Neuronal stem cell (in vitro differentiated cells): ENCODE data around the gene USP9X.

ENCODE experiments used
- DNase-seq: peaks from one replicate; pipeline ENCODE4 v3.0.0-alpha.2; 2013; ENCODE audit warnings: low spot score
- H2AFZ ChIP-seq: one replicate; pipeline ENCODE4 v1.6.1; 2013; ENCODE audit warnings: mild to moderate bottlenecking, low read length, inconsistent platforms
- H2AK5ac ChIP-seq: 2 replicates; pipeline ENCODE4 v1.6.1; 2013; ENCODE audit warnings: low read depth, mild to moderate bottlenecking, inconsistent platforms, low read length, moderate library complexity, mixed read lengths
- H2BK120ac ChIP-seq: 2 replicates; pipeline ENCODE4 v1.6.1; 2013; ENCODE audit warnings: low read depth, mild to moderate bottlenecking, inconsistent platforms, low read length, moderate library complexity, mixed read lengths
- H2BK12ac ChIP-seq: one replicate; pipeline ENCODE4 v1.6.1; 2013; ENCODE audit warnings: low read length, inconsistent platforms
- H2BK15ac ChIP-seq: 2 replicates; pipeline ENCODE4 v1.6.1; 2013; ENCODE audit warnings: mild to moderate bottlenecking, low read length, inconsistent platforms, mixed read lengths
- H2BK5ac ChIP-seq: one replicate; pipeline ENCODE4 v1.6.1; 2013; ENCODE audit warnings: inconsistent platforms, mild to moderate bottlenecking, low read length, moderate library complexity
- H3K14ac ChIP-seq: one replicate; pipeline ENCODE4 v1.6.1; 2013; ENCODE audit warnings: low read length, inconsistent platforms
- H3K18ac ChIP-seq: 2 replicates; pipeline ENCODE4 v1.6.1; 2013; ENCODE audit warnings: low read length, inconsistent platforms
- H3K23ac ChIP-seq: 2 replicates; pipeline ENCODE4 v1.6.1; 2013; ENCODE audit warnings: low read depth, mild to moderate bottlenecking, mixed read lengths, low read length, inconsistent platforms; ENCODE audit not compliant: poor library complexity
- H3K27ac ChIP-seq: replicated peaks from 3 replicates; pipeline ENCODE4 v1.5.1; 2013; ENCODE audit warnings: low read length, inconsistent platforms
- H3K27me3 ChIP-seq, 3 experiments: 2 replicates each; pipeline ENCODE4 v1.6.1; 2013; ENCODE audit warnings: low read length in 3 of 3, mild to moderate bottlenecking in 2 of 3, inconsistent platforms in 1 of 3, low read depth in 1 of 3, mixed read lengths in 1 of 3, moderate library complexity in 1 of 3; ENCODE audit not compliant: control insufficient read depth in 3 of 3, insufficient read depth in 3 of 3
- H3K36me3 ChIP-seq, 2 donors: replicated peaks in 1 of 2; 2 replicates each; pipeline ENCODE4 v1.6.1; 2013; ENCODE audit warnings: low read length in 2 of 2; ENCODE audit not compliant: control insufficient read depth in 2 of 2, insufficient read depth in 2 of 2
- H3K4ac ChIP-seq: 2 replicates; pipeline ENCODE4 v1.6.1; 2013; ENCODE audit warnings: inconsistent platforms, mild to moderate bottlenecking, low read length, moderate library complexity
- H3K4me1 ChIP-seq, 2 donors: 1 replicate in 1 of 2; 2 replicates in 1 of 2; pipeline ENCODE4 v1.6.1; 2013; ENCODE audit warnings: low read length in 2 of 2, low read depth in 1 of 2; ENCODE audit not compliant: control insufficient read depth in 2 of 2, insufficient read depth in 1 of 2
- H3K4me2 ChIP-seq: one replicate; pipeline ENCODE4 v1.6.1; 2013; ENCODE audit warnings: mild to moderate bottlenecking, low read length, inconsistent platforms; ENCODE audit not compliant: insufficient read depth, poor library complexity, severe bottlenecking
- H3K4me3 ChIP-seq, 2 donors: 2 replicates each; pipeline ENCODE4 v1.5.1; 2013; ENCODE audit warnings: low read length in 2 of 2, mild to moderate bottlenecking in 2 of 2, inconsistent platforms in 1 of 2, moderate library complexity in 1 of 2
- H3K79me1 ChIP-seq: one replicate; pipeline ENCODE4 v1.6.1; 2013; ENCODE audit warnings: low read depth, mild to moderate bottlenecking, inconsistent platforms, low read length, moderate library complexity
- H3K9ac ChIP-seq: one replicate; pipeline ENCODE4 v1.6.1; 2013; ENCODE audit warnings: mild to moderate bottlenecking, low read depth, low read length, inconsistent platforms; ENCODE audit not compliant: poor library complexity
- H3K9me3 ChIP-seq, 2 donors: replicated peaks in 1 of 2; 2 replicates each; pipeline versions ENCODE3 to v1.6.1; 2013; ENCODE audit warnings: low read length in 2 of 2, mild to moderate bottlenecking in 2 of 2, inconsistent platforms in 1 of 2, low read depth in 1 of 2, mixed read lengths in 1 of 2, moderate library complexity in 1 of 2; ENCODE audit not compliant: control insufficient read depth in 2 of 2, insufficient read depth in 1 of 2
- H4K8ac ChIP-seq: one replicate; pipeline ENCODE4 v1.6.1; 2013; ENCODE audit warnings: low read depth, mild to moderate bottlenecking, inconsistent platforms, low read length, moderate library complexity
- H4K91ac ChIP-seq: one replicate; pipeline ENCODE4 v1.6.1; 2013; ENCODE audit warnings: low read length, low read depth, mild to moderate bottlenecking, inconsistent platforms; ENCODE audit not compliant: poor library complexity
- WGBS, 2 donors: extraction: QIAGEN DNeasy Blood & Tissue Kit; methylation state at CpG; one replicate each; pipeline ENCODE4 v1.1.7; 2013; ENCODE audit warnings: missing lambda C conversion rate in 2 of 2, mixed read lengths in 1 of 2; ENCODE audit not compliant: insufficient read length in 2 of 2, insufficient replicate concordance in 1 of 2; ENCODE audit errors: extremely low coverage in 2 of 2; 5-methylcytosine and 5-hydroxymethylcytosine counted together

Gene USP9X

DNA sequence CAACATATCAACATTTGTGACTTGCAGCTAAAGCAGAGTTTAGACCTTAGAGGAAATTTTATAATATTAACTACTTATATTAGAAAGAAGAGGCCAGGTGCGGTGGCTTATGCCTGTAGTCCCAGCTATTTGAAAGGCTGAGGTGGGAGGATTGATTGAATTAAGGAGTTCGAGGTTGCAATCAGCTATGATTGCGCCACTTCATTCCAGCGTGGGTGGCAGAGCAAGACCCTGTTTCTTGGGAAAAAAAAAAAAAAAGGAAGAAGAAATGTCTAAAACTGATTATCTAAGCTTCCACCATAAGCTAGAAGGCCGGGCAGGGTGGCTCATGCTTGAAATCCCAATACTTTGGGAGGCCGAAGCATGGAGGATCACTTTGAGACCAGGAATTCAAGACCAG is 42.0 kb upstream of the USP9X start:
- Histone ChIP-seq H3K9ac (no peak overlapping the region), H3K14ac (no peak overlapping the region), H4K8ac (no peak overlapping the region), H4K91ac (no peak overlapping the region), H3K36me3 (no peaks in the 10 kb centered on the region), H3K27me3 (no peaks in the 10 kb centered on the region), H3K18ac (no peak overlapping the region), H2BK120ac (no peak overlapping the region), H3K4me3 (no peak overlapping the region), H3K9me3 (no peaks in the 10 kb centered on the region), H3K4ac (no peak overlapping the region), H3K27ac (no peak overlapping the region), H2BK5ac (no peak overlapping the region), H3K23ac (no peak overlapping the region), H3K4me1 (peaks cover 0 to 4% of the 10 kb centered on the region in 2 donors), H3K4me2 (no peak overlapping the region), H2BK12ac (no peak overlapping the region), H3K79me1 (no peaks in the 10 kb centered on the region), H2AK5ac (no peak overlapping the region), H2BK15ac (no peak overlapping the region), H2AFZ (no peak overlapping the region)
- WGBS, 2 donors: no CpG with 5 or more reads among the region's 6 CpGs
- no peak for DNase-seq

DNA sequence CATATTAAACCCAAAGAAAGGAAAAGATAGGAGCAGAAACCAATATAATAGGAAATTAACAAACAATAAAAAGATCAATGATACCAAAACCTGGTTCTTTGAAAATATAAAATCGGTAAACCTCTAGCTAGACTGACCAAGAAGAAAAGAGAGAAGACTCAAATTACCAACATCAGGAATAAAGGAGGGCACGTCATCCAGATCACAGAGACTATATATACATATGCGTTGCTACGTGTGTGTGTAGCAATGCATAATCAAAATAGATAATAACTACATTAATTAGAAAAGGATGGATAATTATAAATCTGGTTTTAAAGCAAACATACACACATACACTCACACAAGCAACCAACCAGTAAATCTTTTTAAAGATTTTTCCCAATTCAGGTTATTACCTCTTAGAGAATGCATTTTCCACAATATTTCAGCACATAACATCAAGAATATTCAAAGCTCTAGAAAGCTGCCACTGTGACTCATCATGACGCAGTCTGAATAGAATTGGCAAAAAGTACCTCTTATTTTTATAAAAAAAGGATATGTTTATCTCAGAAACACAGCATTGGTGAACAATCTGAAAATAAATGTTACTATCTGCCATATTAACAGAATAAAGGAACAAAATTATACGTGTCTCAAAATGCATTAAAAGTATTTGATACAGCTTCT is 41.4 kb upstream of the USP9X start:
- Histone ChIP-seq H3K27me3 (no peaks in the 10 kb centered on the region), H3K14ac (no peak overlapping the region), H3K9ac (no peak overlapping the region), H3K36me3 (no peaks in the 10 kb centered on the region), H3K4me3 (no peak overlapping the region), H2BK120ac (no peak overlapping the region), H2AFZ (no peak overlapping the region), H3K4ac (no peak overlapping the region), H2BK12ac (no peak overlapping the region), H3K27ac (no peak overlapping the region), H3K9me3 (no peaks in the 10 kb centered on the region), H3K18ac (no peak overlapping the region), H4K8ac (no peak overlapping the region), H3K4me2 (no peak overlapping the region), H3K23ac (no peak overlapping the region), H2BK15ac (no peak overlapping the region), H2BK5ac (no peak overlapping the region), H3K79me1 (no peaks in the 10 kb centered on the region), H2AK5ac (no peak overlapping the region), H3K4me1 (peaks cover 0 to 4% of the 10 kb centered on the region in 2 donors), H4K91ac (no peak overlapping the region)
- DNase-seq: no peak
- WGBS, 2 donors: no CpG with 5 or more reads among the region's 6 CpGs

DNA sequence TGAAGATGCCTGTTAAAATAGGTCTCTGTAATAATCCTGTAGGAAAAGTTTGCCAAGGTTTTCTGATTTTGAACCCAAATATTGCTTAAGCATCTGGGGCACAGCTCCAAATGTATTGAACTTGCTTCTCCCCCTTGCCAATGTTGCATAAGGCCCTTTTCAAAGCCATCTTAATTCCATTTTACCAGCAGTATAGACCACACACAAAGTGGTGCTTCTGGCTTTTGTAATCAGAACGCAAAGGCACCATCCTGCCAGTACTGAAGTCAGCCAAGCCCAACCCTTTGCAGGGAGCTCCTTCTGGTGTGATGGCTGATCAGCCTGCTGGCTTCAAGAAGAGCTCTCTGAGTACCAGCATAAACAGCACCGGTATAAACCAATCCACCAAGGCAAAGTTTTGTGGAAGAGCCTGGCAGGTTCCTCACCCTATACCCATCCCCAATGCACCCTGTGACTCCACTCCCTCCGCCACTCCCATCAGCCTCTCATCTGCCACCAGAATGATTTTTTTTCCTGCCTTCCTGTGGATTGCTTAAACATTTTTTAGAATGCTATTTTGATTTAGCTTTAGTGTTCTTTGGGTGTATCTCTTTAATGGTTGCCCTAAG is 39.2 kb upstream of the USP9X start:
- Histone ChIP-seq H3K36me3 (no peaks in the 10 kb centered on the region), H4K91ac (no peak overlapping the region), H3K14ac (no peak overlapping the region), H3K4me3 (no peak overlapping the region), H2BK120ac (no peak overlapping the region), H3K9me3 (no peaks in the 10 kb centered on the region), H3K9ac (no peak overlapping the region), H3K18ac (no peak overlapping the region), H3K27ac (no peak overlapping the region), H2AFZ (peak overlapping the region; percentile 48), H3K27me3 (no peaks in the 10 kb centered on the region), H3K4ac (no peak overlapping the region), H3K4me1 (peaks cover 0 to 4% of the 10 kb centered on the region in 2 donors), H2AK5ac (no peak overlapping the region), H3K23ac (no peak overlapping the region), H2BK15ac (no peak overlapping the region), H3K79me1 (no peaks in the 10 kb centered on the region), H3K4me2 (no peak overlapping the region), H2BK12ac (no peak overlapping the region), H4K8ac (no peak overlapping the region), H2BK5ac (no peak overlapping the region)
- no peak for DNase-seq
- no CpG with 5 or more reads among the region's 3 CpGs for WGBS, 2 donors

DNA sequence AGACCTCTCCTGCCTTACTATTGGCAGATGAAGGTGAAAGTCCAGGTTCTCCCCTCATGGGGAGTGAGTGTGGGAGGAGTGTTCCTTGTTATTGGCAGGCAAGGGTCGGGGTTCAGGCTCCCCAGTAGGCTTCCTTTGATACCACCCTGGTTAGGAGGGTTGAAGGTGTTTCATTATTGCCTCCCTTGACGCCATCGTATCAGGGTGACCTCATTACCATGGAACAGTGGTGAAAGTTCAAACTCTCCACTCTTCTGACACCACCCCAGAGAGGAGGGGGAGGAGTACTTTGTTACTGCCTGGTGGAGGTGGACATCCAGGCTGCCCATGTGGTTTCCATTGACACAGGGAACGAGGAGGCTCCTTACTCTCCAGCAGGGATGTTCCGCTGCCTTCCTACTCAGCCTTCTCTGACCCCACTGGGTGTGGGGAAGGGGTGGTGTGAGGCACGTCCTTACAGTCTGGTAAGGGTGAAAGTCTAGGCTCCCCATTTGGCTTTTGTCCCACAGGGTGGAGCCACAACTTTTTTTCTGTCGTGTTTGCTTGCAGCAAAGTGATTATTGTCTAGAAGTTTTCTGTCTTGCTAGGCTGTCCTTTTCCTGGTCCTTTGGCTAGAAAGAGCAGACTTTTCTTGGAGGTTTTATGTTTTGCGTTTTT is 37.2 kb upstream of the USP9X start:
- Histone ChIP-seq H4K91ac (no peak overlapping the region), H3K4me2 (no peak overlapping the region), H3K18ac (no peak overlapping the region), H3K4ac (no peak overlapping the region), H2BK120ac (no peak overlapping the region), H2BK15ac (no peak overlapping the region), H2AFZ (peak overlapping the region; percentile 53), H2BK5ac (no peak overlapping the region), H3K9me3 (no peaks in the 10 kb centered on the region), H3K79me1 (no peaks in the 10 kb centered on the region), H2AK5ac (no peak overlapping the region), H2BK12ac (no peak overlapping the region), H3K27ac (no peak overlapping the region), H3K23ac (no peak overlapping the region), H3K27me3 (no peaks in the 10 kb centered on the region), H3K36me3 (no peaks in the 10 kb centered on the region), H3K14ac (no peak overlapping the region), H3K9ac (no peak overlapping the region), H3K4me3 (no peak overlapping the region), H3K4me1 (peaks cover 0 to 4% of the 10 kb centered on the region in 2 donors), H4K8ac (no peak overlapping the region)
- DNase-seq: no peak
- WGBS, 2 donors: no CpG with 5 or more reads among the region's 8 CpGs
